ENCODE measurements around the gene GPR152.

The GPR152 gene

GRCh38 chr11:67452141-67452952 is at the start of gene GPR152:
Gene GPR152, minus strand, starts transcription at chr11:67452729. Its CDS starts 5 bp downstream, at chr11:67452724.
- DNase-seq = peak; percentile 74

- no peak for DNase-seq
Observed at GRCh38 chr11:67501854-67502253, 49.3 kb upstream of the GPR152 start.

GRCh38 chr11:67500831-67501715 is 48.5 kb upstream of the GPR152 start:
- no peak for DNase-seq

- no peak for DNase-seq
Observed at GRCh38 chr11:67500484-67500821, 47.9 kb upstream of the GPR152 start.

GRCh38 chr11:67499808-67500483 is 47.4 kb upstream of the GPR152 start:
- DNase-seq = no peak

- DNase-seq = no peak
Observed at GRCh38 chr11:67498544-67498972, 46.0 kb upstream of the GPR152 start.

GRCh38 chr11:67497656-67498291 is 45.2 kb upstream of the GPR152 start:
- no peak for DNase-seq

GRCh38 chr11:67496113-67496512 is 43.6 kb upstream of the GPR152 start:
- DNase-seq = no peak

GRCh38 chr11:67495234-67496005 is 42.9 kb upstream of the GPR152 start:
- DNase-seq = no peak

GRCh38 chr11:67494371-67495233 is 42.1 kb upstream of the GPR152 start:
- DNase-seq = no peak

- no peak for DNase-seq
Observed at GRCh38 chr11:67493548-67494370, 41.2 kb upstream of the GPR152 start.

GRCh38 chr11:67492801-67493547 is 40.4 kb upstream of the GPR152 start:
- DNase-seq = no peak

- DNase-seq = no peak
Observed at GRCh38 chr11:67492069-67492727, 39.7 kb upstream of the GPR152 start.

- no peak for DNase-seq
Observed at GRCh38 chr11:67491276-67492068, 38.9 kb upstream of the GPR152 start.

- DNase-seq = no peak
Observed at GRCh38 chr11:67490727-67491065, 38.2 kb upstream of the GPR152 start.

- no peak for DNase-seq
Observed at GRCh38 chr11:67489885-67490726, 37.6 kb upstream of the GPR152 start.

Data from NCI-H2029 (cell line).